Ovary (tissue), 9 donors: ENCODE data around the gene COX6A2. TPM values are rescaled to one million over a fixed set of nuclear protein-coding genes. Genes with fewer than 3 reads are reported as not detected.

Source experiments
- DNase-seq, 5 donors: peaks; one replicate each; pipeline ENCODE4 v3.0.0-alpha.2; 2019 to 2020
- H3K27ac ChIP-seq, 2 donors: fragments of 200-600 bp; one replicate each; pipeline versions ENCODE4 v1.5.1 to v1.8.0; 2019 to 2022
- H3K27me3 ChIP-seq: fragments of 200-600 bp; one replicate; pipeline ENCODE4 v1.8.0; 2022
- H3K36me3 ChIP-seq: fragments of 200-600 bp; sonication (generic); one replicate; pipeline ENCODE4 v1.5.1; 2019
- H3K4me1 ChIP-seq: one replicate; pipeline ENCODE4 v1.8.1; 2013; ENCODE audit warnings: mild to moderate bottlenecking, moderate library complexity; ENCODE audit not compliant: insufficient read depth
- H3K4me3 ChIP-seq: fragments of 200-600 bp; sonication (generic); one replicate; pipeline ENCODE4 v1.5.1; 2017
- H3K9me3 ChIP-seq, 2 donors: fragments of 200-600 bp in 1 of 2; sonication (generic) in 1 of 2; one replicate each; pipeline versions ENCODE4 v1.5.1 to v1.8.1; 2013 to 2019; ENCODE audit warnings: mild to moderate bottlenecking in 1 of 2, moderate library complexity in 1 of 2
- EP300 ChIP-seq: sonication (generic); formaldehyde crosslinking; IDR thresholded peaks from one replicate; pipeline ENCODE4 v1.6.1; 2017; ENCODE audit warnings: antibody characterized with exemption
- POLR2A ChIP-seq: fragments of 450-650 bp; IDR thresholded peaks from one replicate; pipeline ENCODE4 v1.6.1; 2017; ENCODE audit warnings: antibody characterized with exemption, mild to moderate bottlenecking, moderate library complexity
- WGBS, 3 donors: extraction: QIAGEN DNeasy Blood & Tissue Kit in 1 of 3; methylation state at CpG; one replicate each; pipeline versions ENCODE4 v1.1.5 to v1.1.7; 2013 to 2017; 5-methylcytosine and 5-hydroxymethylcytosine counted together
- intact Hi-C, 4 donors: fragments of 100-400 bp; cut with DNase I; formaldehyde crosslinking; loops; one replicate each; pipeline versions ENCODE4 v1.11.0 to v1.15.1; 2022 to 2023
- polyA plus RNA-seq, 2 donors: library from polyadenylated mRNA; stranded (reverse); fragments of 200-250 nt in 1 of 2; fragments of 350-450 nt in 1 of 2; fragmentation: Illumina TruSeq in 1 of 2; extraction: RNeasy Lipid Tissue Mini Kit (QIAGEN cat#74804) in 1 of 2; gene quantifications; one replicate each; pipeline ENCODE4 v1.2.3, GENCODE V29; 2013 to 2014
- total RNA-seq, 7 donors: library from RNA; depleted of rRNA in 2 of 7; stranded (reverse); fragments of >200 nt in 2 of 7; fragmentation: NEBNext Ultra II Directional in 3 of 7; extraction: Animal tissue kit (Norgen Biotek cat#: 25700) in 3 of 7; gene quantifications; one replicate each; pipeline versions ENCODE4 v1.1.0 to v1.2.4, GENCODE V29; 2016 to 2023
- TF ChIP-seq, protein P1 (sequence below), 3 donors: fragments of 450-650 bp in 2 of 3; fragments of 200-600 bp in 1 of 3; IDR thresholded peaks; one replicate each; pipeline versions ENCODE4 v1.5.1 to v1.8.0; 2016 to 2022; ENCODE audit warnings: antibody characterized with exemption in 3 of 3, mild to moderate bottlenecking in 1 of 3
- donor health status: DM: no; HTN: no; CAD: no; lungs with moderate emphysema.
- donor health status: DM: no; HTN: no; CAD: no.
- donor health status: Bipolar disorder and iron deficiency.
- donor health status: DM: yes; HTN: yes; CAD: no.
- donor health status: DM: no; HTN: no; CAD: no.
- donor health status: DM: yes; HTN: yes; CAD: no.

The COX6A2 gene
- total and polyA plus RNA-seq, 9 donors = 1.2 TPM; not detected in 8

DNA sequence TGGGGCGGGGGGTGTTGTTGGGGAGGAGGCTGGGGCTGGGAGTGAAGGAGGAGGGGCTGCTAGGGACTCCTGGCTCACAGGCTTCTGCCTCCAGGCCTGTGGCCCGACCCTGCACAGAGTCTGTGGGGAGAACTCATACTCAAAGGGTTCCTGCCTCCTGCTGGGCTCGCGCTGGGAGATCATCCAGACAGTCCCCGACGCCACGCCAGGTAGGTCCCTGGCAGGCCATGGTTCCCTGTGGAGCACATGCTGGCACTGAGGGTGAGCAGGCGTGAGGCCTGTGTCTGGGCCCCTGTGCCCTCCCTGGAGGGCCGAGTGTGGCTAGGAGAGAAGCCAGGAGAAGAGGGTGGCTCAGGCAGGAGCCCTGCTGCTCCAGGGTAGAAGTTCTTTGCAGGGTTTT is 30.5 kb downstream of the COX6A2 start:
- 71 to 78% (median 78%) methylated on average over 8 to 9 of the region's 9 CpGs for WGBS, 3 donors
- no peaks in the 10 kb centered on the region for H3K9me3 ChIP-seq
- no peak for TF ChIP-seq POLR2A
- TF ChIP-seq, protein P1, sequence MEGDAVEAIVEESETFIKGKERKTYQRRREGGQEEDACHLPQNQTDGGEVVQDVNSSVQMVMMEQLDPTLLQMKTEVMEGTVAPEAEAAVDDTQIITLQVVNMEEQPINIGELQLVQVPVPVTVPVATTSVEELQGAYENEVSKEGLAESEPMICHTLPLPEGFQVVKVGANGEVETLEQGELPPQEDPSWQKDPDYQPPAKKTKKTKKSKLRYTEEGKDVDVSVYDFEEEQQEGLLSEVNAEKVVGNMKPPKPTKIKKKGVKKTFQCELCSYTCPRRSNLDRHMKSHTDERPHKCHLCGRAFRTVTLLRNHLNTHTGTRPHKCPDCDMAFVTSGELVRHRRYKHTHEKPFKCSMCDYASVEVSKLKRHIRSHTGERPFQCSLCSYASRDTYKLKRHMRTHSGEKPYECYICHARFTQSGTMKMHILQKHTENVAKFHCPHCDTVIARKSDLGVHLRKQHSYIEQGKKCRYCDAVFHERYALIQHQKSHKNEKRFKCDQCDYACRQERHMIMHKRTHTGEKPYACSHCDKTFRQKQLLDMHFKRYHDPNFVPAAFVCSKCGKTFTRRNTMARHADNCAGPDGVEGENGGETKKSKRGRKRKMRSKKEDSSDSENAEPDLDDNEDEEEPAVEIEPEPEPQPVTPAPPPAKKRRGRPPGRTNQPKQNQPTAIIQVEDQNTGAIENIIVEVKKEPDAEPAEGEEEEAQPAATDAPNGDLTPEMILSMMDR (IDR thresholded peaks at IDR 0.05) = no peak
- no peak for TF ChIP-seq EP300
- H3K4me3 ChIP-seq = no peak overlapping the region
- H3K27me3 ChIP-seq = no peaks in the 10 kb centered on the region
- DNase-seq = no peak
- H3K36me3 ChIP-seq = no peaks in the 10 kb centered on the region
- H3K27ac ChIP-seq = no peak overlapping the region
- no peaks in the 10 kb centered on the region for H3K4me1 ChIP-seq
- intact Hi-C loops = no loop called here

DNA sequence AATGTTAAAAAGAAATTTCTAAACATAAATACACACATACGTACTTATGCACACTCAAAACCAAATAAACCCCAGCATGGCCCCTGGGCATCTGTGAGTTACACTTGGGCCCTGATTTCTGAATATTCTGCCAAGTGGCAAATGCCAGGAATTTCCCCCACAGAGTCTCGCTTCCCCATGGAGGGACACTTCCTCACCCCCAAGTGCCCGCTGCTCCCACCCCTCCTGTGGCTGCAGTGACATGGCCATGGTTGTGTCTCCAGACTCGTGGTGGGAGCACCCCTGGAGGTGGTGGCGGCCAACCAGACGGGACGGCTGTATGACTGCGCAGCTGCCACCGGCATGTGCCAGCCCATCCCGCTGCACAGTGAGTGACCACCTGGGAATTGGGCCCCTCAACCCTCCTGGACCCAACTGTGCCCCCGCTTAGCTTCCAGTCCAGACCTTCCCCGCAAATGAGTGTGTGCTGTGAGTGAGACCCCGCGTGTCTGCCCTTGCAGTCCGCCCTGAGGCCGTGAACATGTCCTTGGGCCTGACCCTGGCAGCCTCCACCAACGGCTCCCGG is 31.0 kb downstream of the COX6A2 start:
- DNase-seq = no peak
- no peaks in the 10 kb centered on the region for H3K9me3 ChIP-seq

DNA sequence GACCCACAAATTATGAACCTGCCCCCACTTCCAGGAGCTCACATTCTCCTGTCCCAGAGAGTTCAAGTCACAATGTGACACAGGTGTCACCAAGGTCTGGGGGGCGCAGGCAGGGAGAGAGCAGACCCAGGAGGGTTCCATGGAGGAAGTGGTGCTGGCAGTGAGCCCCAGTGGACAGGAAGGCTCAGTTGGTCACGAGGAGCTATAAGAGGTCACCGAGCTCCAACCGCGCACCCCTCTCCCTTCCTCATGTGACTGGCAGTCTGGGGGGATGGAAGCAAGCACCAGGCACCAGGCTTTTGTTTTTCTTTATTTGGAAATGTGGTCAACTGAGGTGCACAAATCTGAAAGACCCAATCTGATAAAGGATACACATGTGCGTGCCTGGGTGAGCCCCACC is 32.5 kb downstream of the COX6A2 start:
- Histone ChIP-seq H3K9me3 (no peaks in the 10 kb centered on the region), H3K36me3 (no peaks in the 10 kb centered on the region), H3K27ac (no peak overlapping the region), H3K27me3 (no peaks in the 10 kb centered on the region), H3K4me1 (no peaks in the 10 kb centered on the region), H3K4me3 (no peak overlapping the region)
- WGBS, 3 donors = 69 to 71% (median 69%) methylated on average over 6 of the region's 6 CpGs
- intact Hi-C loops = no loop called here
- DNase-seq = no peak
- no peak for TF ChIP-seq EP300
- TF ChIP-seq, protein P1 (IDR thresholded peaks at IDR 0.05) = no peak
- no peak for TF ChIP-seq POLR2A

More for the DNA sequence above, 31.0 kb downstream of the COX6A2 start:
- Histone ChIP-seq H3K4me3 (no peak overlapping the region), H3K4me1 (no peaks in the 10 kb centered on the region), H3K27ac (no peak overlapping the region), H3K36me3 (no peaks in the 10 kb centered on the region), H3K27me3 (no peaks in the 10 kb centered on the region)
- intact Hi-C loops = no loop called here
- TF ChIP-seq, protein P1 (IDR thresholded peaks at IDR 0.05) = no peak
- TF ChIP-seq POLR2A = no peak
- no peak for TF ChIP-seq EP300
- WGBS, 3 donors = 64 to 85% (median 66%) methylated on average over 11 to 18 of the region's 18 CpGs

DNA sequence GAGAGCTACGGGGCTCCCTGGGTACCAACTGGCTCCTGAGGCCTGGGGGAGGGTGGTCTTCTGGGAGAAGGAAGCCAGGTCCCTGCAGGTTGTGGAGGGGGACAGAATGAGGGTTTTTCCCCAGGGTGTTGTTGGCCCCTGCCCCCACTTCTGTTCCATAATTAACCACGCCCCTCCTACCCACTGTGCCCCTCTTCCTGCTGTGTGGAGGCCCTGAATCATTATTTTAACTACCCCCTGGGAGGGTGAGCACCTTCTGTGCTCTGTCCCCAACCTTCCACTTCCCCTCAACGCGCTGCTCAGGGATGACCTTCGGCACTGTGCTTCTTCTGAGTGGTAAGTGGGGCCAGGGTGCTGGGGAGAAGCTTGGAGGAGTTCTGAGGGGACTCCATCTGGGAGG is 35.1 kb downstream of the COX6A2 start, which contains the start of gene ITGAD:
Gene ITGAD, plus strand, starts transcription at position 280 of the 400 bp plus-strand sequence. Its CDS starts 26 bp downstream, at position 306.
- Histone ChIP-seq H3K27ac (no peak within 1 kb of the TSS), H3K9me3 (no peaks in the 10 kb centered on the region), H3K27me3 (no peaks in the 10 kb centered on the region), H3K4me1 (no peaks in the 10 kb centered on the region), H3K36me3 (no peaks in the 10 kb centered on the region), H3K4me3 (no peak within 1 kb of the TSS)
- intact Hi-C loops = no loop called here
- WGBS, 3 donors = 56 to 66% (median 59%) methylated on average over 5 of the region's 5 CpGs
- DNase-seq = no peak
- TF ChIP-seq, protein P1 (IDR thresholded peaks at IDR 0.05) = no peak
- TF ChIP-seq EP300 (no peak), POLR2A (no peak)
